Stimulated activated CD4-positive, alpha-beta T cell treated with anti-CD3 and anti-CD28 coated beads, Interleukin-4, amount 100 ng/mL, for 48 hours (primary cell): ENCODE data around the gene CPED1.
"Not testable (repeated sequence)": the region's sequence is repeated elsewhere in the genome, so short reads cannot be mapped to it uniquely, and the experiment has no call there.

Experiments used
- DNase-seq, 2 donors: peaks; one replicate each; pipeline ENCODE4 v3.0.0-alpha.2; 2020; ENCODE audit warnings: low read depth in 2 of 2

CPED1 gene

DNA sequence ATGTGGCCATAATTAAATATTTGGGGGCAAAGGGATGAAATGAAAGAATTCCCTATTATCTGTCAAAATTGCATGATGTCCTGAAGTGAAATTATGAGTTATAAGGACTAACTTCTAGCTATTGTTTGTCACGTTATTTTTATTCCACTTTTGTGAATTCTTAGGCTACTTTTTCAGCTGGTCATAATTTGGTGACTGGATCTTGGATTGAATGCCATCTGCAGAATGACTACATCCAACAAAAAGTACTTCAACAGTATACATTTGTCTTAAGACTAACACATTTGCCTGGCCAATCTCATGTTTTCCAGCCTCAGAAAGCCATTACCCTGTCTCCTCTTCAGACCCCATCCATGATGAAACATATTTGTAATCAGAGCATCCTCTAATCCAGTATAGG is 292.1 kb downstream of the CPED1 start:
- no peak for DNase-seq

- DNase-seq = no peak
Observed at GRCh38 chr7:121282129-121282528, 293.6 kb downstream of the CPED1 start.

DNA sequence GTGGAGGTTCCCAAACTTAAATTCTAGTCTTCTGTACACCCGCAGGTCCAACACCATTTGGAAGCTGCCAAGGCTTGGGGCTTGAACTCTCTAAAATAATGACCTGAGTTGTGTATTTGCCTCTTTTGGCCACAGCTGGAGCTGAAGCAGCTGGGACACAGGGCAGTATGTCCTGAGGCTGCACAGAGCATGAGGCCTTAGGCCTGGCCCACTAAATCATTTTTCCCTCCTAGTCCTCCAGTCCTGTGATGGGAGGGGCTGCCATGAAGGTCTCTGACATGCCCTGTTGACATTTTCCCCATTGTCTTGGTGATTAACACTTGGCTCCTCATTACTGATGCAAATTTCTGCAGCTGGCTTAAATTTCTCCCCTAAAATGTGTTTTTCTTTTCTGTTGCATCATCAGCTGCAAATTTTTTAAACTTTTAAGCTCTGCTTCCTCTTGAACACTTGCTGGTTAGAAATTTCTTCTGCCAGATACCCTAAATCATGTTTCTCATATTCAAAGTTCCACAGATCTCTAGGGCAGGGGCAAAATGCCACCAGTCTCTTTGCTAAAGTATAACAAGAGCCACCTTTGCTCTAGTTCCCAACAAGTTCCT is 296.7 kb downstream of the CPED1 start:
- DNase-seq = no peak

- DNase-seq = no peak
Observed at GRCh38 chr7:121286186-121286585, 297.7 kb downstream of the CPED1 start.

GRCh38 chr7:121286742-121287734 is 298.5 kb downstream of the CPED1 start:
- DNase-seq = no peak

DNA sequence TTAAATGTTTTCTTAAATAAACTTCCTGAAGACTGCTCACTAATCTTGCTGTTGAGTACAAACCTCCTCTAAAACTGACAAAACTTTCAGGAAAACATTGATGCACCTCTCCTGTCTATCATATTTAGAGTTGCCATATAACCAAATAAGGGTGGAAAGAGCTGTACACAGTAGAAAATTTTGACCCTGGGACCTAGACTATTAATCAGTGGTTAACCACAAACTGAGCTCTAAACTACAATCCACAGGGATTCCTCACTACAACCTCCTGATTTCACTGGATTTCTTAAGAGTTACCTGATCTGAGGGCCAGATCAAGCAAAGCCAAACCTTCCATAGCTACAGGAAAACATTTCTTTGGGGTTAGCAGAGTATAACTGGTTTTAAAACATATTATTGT is 300.4 kb downstream of the CPED1 start:
- DNase-seq = no peak

GRCh38 chr7:121289930-121290329 is 301.4 kb downstream of the CPED1 start:
- DNase-seq = not testable (repeated sequence)

DNA sequence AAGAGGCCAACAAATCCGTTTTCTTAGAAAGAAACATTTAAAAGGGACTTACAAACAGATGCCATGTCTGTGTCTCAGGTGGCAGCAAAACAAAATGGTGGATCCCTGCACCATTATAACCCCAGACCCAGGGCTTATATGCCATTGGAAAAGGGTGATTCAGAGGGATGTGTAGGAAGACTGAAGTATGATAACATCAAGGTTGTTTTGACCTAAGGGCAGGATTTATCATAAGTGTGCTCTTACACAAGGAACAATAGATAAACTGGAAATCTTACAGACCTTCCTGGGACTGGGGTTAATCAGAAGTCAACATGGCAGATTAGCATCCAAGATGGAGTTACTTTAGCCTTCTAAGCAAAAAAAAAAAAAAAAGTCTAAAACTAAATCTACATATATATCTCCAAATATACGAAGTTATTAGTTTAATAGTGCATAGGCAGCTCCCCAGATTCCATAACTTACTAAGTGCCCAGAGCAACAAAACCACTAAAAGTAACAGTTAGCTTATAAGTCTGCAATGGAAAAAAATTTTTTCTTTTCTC is 306.0 kb downstream of the CPED1 start:
- DNase-seq = no peak

- no peak for DNase-seq
Observed at GRCh38 chr7:121297843-121298242, 309.3 kb downstream of the CPED1 start.

DNA sequence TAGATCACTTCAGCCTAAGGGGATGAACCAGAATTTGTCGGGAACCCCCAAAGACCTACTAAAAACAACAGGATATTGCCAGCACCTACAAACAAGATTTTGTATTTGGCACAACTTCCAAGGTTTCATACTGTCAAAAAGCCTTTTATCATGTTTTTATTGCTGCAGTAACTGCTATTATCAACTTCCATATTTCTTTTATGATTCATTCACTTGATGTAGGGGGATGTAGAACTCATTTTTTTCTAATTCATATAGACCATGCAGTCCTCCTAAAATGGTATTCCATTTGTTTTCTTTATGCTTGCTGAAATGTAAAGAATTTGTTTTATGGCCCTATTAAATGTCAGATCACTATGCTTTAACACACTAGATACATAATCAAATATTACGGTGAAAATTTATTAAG is 310.3 kb downstream of the CPED1 start:
- no peak for DNase-seq

DNA sequence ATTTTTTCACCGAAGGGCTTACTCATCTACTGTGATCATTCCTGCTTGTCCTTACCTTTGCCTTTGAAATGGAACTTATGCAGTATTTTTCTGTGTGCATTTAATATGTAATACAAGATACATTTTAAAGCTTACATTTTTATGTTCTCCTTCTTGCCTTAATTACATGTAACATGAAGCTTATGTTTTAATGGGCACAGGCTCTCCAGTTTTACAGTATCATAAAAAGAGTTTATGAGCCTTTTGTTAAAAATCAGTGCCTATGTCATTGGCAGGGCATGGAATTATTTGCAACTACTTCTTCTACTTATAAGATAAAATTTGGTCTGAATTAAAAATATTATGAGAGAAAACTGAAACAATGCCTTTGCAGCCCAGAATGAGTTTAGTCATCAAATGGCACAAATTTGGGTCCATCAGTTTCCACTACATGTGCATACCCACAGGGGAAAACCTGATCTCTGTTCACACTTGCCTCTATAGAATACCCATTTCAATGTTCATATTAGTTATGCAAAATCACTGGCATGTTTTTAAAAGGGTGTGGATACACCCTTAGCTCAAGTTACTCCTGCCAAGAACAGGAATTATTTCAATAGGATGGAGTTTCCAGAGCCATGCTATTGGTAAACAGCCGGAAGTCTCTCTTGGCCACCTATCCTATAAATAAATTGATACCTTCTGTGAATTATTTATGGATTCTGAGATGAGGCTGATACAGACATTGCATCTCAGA is 312.3 kb downstream of the CPED1 start:
- DNase-seq = no peak

DNA sequence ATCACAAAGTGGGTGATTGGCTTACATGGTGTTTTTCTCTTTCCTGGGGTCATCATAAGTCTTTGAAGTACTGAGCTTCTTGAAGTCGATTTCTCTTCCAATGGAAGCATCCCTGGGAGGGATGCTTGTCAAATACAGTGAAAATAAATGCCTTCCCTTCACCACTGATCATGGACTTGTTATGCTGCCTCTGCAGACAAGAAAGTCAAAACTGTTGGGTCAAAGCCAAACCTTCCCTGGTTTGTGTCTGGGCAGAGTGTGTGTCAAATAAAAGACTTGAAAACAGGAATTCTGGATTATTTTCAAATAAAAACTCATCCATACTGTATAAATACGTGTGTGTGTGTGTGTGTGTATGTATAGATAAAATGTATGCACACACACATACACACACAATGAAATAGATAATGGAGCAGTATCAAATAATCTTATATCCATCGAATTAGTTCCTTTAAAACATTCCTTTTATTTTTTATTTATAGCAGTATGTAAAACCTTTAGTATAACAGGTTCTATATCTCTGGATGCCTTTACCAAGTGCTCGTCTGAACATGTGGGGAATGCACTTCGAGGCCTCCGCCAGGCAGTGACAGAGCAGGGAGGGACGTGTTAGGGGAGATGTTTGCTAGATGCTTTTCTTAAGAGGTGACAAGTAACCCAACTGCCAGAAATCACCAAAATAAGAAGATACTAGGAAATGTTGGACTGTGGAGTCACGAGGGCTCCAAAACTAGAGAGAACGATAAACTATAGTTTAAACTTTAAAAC is 313.1 kb downstream of the CPED1 start:
- no peak for DNase-seq

- no peak for DNase-seq
Observed at GRCh38 chr7:121302214-121302745, 313.8 kb downstream of the CPED1 start.

GRCh38 chr7:121303422-121304101 is 315.1 kb downstream of the CPED1 start:
- DNase-seq = no peak

GRCh38 chr7:121304102-121304658 is 315.7 kb downstream of the CPED1 start:
- no peak for DNase-seq

- DNase-seq = no peak
Observed at GRCh38 chr7:121305109-121305508, 316.6 kb downstream of the CPED1 start.

DNA sequence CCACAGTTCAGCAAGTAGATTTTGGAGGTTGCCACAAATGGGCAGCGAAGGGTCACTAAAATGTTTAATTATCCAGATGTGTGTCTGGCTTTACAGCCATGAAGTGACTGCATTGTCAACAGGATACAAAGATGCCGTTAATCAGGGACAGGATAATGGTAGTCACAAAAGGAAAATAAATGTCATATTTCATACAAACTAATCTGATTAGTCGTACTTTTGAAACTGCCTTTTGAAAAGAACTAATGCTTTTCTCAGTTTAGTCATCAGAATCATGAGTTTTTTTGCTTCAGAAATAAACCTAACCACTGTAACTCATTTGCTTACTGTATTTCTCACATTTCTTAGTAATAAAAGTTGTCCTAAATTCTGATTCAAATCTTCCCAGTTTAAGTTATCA is 318.1 kb downstream of the CPED1 start:
- DNase-seq = no peak

DNA sequence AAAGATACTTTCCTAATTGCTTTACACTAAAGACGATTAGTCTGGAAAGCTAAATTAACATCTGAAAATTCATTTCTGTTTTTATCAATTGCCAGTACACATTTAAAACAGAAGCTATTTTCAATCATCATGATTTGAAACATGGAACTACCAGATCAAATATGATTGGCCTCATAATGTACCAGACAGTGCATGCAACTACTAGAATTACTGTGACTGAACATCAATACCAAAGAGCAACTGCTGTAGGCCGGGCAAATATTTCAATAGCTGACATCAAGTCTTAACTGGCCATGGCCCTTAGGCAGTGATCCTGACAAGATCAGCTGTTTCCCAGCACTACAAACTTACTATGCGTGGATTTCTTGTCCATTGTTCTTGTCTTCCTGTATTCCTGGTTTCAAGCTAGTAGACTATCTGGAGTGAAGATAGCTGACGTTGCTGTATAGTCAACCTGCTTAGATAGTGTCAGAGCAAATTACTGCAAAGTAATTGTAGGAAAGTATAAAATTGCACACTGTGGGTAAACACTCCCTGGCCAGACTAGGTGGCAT is 318.6 kb downstream of the CPED1 start:
- no peak for DNase-seq

DNA sequence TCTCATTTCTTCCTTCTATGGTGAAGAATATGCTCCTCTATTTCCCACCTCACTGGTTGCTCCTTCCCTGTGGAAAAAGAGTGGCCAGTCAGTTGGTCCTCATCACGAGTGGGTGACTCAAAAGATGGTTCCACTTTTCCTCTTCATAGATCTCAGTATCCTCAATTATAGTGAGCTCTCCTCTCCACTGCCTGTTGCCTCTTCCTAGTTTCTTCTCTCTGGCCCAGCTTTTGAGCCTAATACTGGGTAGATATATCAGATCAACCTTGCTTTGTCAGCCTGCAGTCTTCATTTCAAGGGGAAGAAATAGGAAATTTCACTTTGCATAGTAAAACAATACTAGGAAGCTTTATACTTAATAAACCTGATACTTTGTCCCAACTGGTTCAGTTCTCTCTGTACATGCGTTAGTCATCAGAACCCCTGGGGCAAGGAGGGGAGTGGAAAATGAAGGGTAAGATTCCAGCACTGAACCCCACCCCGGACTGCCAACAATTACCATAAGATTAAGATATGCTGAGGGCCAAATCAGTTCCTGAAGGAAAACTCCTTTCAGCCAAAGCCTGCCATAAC is 324.8 kb downstream of the CPED1 start:
- DNase-seq = no peak
